H9 (cell line): ENCODE data around the gene COL4A2. TPM values are rescaled to one million over a fixed set of nuclear protein-coding genes. Genes with fewer than 3 reads are reported as not detected.
A peak's percentile ranks its signal among the peaks of the same experiment; 100 is the strongest.

Source experiments
- DNase-seq: peaks from one replicate; pipeline ENCODE4 v3.0.0-alpha.2; 2017
- H2AFZ ChIP-seq: one replicate; pipeline ENCODE4 v1.6.1; 2013; ENCODE audit warnings: mild to moderate bottlenecking, low read length, control low read depth, moderate library complexity
- H2AK5ac ChIP-seq: 2 replicates; pipeline ENCODE4 v1.6.1; 2013; ENCODE audit warnings: low read length, control low read depth, mixed read lengths; ENCODE audit not compliant: insufficient read length
- H2BK120ac ChIP-seq: one replicate; pipeline ENCODE4 v1.6.1; 2013; ENCODE audit warnings: low read depth, mild to moderate bottlenecking, low read length, control low read depth, inconsistent platforms; ENCODE audit not compliant: poor library complexity, severe bottlenecking
- H2BK12ac ChIP-seq: 2 replicates; pipeline ENCODE4 v1.6.1; 2013; ENCODE audit warnings: low read length, control low read depth, mixed read lengths, low read depth; ENCODE audit not compliant: insufficient read length
- H2BK15ac ChIP-seq: 2 replicates; pipeline ENCODE4 v1.6.1; 2013; ENCODE audit warnings: low read depth, low read length, control low read depth
- H2BK20ac ChIP-seq: one replicate; pipeline ENCODE4 v1.6.1; 2013; ENCODE audit warnings: low read depth, mild to moderate bottlenecking, low read length, control low read depth, inconsistent platforms; ENCODE audit not compliant: poor library complexity, severe bottlenecking
- H2BK5ac ChIP-seq: 2 replicates; pipeline ENCODE4 v1.6.1; 2013; ENCODE audit warnings: low read length, control low read depth, mixed read lengths; ENCODE audit not compliant: insufficient read length
- H3K14ac ChIP-seq: 2 replicates; pipeline ENCODE4 v1.6.1; 2013; ENCODE audit warnings: low read length, control low read depth; ENCODE audit not compliant: insufficient read depth
- H3K18ac ChIP-seq: 2 replicates; pipeline ENCODE4 v1.6.1; 2013; ENCODE audit warnings: low read depth, mild to moderate bottlenecking, mixed read lengths, low read length, control low read depth; ENCODE audit not compliant: insufficient read length
- H3K23ac ChIP-seq: 2 replicates; pipeline ENCODE4 v1.6.1; 2013; ENCODE audit warnings: low read length, control low read depth, mixed read lengths, low read depth; ENCODE audit not compliant: insufficient read length
- H3K23me2 ChIP-seq: 2 replicates; pipeline ENCODE4 v1.6.1; 2013; ENCODE audit warnings: low read depth, mild to moderate bottlenecking, mixed read lengths, low read length, control low read depth; ENCODE audit not compliant: insufficient read length, poor library complexity, severe bottlenecking
- H3K27ac ChIP-seq: 2 replicates; pipeline ENCODE4 v1.5.1; 2013; ENCODE audit warnings: low read length, control low read depth, mixed read lengths, low read depth; ENCODE audit not compliant: insufficient read length
- H3K27me3 ChIP-seq: 2 replicates; pipeline ENCODE4 v1.6.1; 2013; ENCODE audit warnings: low read length, control low read depth, inconsistent platforms; ENCODE audit not compliant: insufficient read depth
- H3K4ac ChIP-seq: 2 replicates; pipeline ENCODE4 v1.6.1; 2013; ENCODE audit warnings: low read depth, mild to moderate bottlenecking, control low read depth, inconsistent platforms, low read length, moderate library complexity
- H3K4me1 ChIP-seq: 2 replicates; pipeline ENCODE4 v1.6.1; 2013; ENCODE audit warnings: low read length, control low read depth, inconsistent platforms; ENCODE audit not compliant: insufficient read depth
- H3K4me2 ChIP-seq: 2 replicates; pipeline ENCODE4 v1.6.1; 2013; ENCODE audit warnings: low read length, control low read depth, mixed read lengths; ENCODE audit not compliant: insufficient read length, insufficient read depth
- H3K56ac ChIP-seq: 2 replicates; pipeline ENCODE4 v1.6.1; 2013; ENCODE audit warnings: low read depth, mild to moderate bottlenecking, mixed read lengths, low read length, control low read depth; ENCODE audit not compliant: insufficient read length
- H3K79me1 ChIP-seq: 2 replicates; pipeline ENCODE4 v1.6.1; 2013; ENCODE audit warnings: low read depth, mild to moderate bottlenecking, moderate library complexity, low read length, control low read depth, inconsistent platforms; ENCODE audit not compliant: insufficient read depth, poor library complexity, severe bottlenecking
- H3K79me2 ChIP-seq: 2 replicates; pipeline ENCODE4 v1.6.1; 2013; ENCODE audit warnings: low read length, control low read depth, inconsistent platforms; ENCODE audit not compliant: insufficient read depth
- H3K9ac ChIP-seq: 2 replicates; pipeline ENCODE4 v1.6.1; 2013; ENCODE audit warnings: low read length, control low read depth, mixed read lengths; ENCODE audit not compliant: insufficient read length; ENCODE audit errors: extremely low read depth
- H3K9me3 ChIP-seq: one replicate; pipeline ENCODE4 v1.6.1; 2013; ENCODE audit warnings: low read depth, low read length, inconsistent platforms; ENCODE audit not compliant: control insufficient read depth
- H3T11ph ChIP-seq: one replicate; pipeline ENCODE4 v1.6.1; 2013; ENCODE audit warnings: mild to moderate bottlenecking, low read length, control low read depth, inconsistent platforms
- H4K20me1 ChIP-seq: one replicate; pipeline ENCODE4 v1.6.1; 2013; ENCODE audit not compliant: control insufficient read depth, insufficient read length, insufficient read depth
- H4K5ac ChIP-seq: 2 replicates; pipeline ENCODE4 v1.6.1; 2013; ENCODE audit warnings: low read depth, mild to moderate bottlenecking, mixed read lengths, low read length, control low read depth; ENCODE audit not compliant: insufficient read length
- H4K8ac ChIP-seq: replicated peaks from 2 replicates; pipeline ENCODE4 v1.6.1; 2013; ENCODE audit warnings: low read length, control low read depth, mixed read lengths, low read depth; ENCODE audit not compliant: insufficient read length
- H4K91ac ChIP-seq: 2 replicates; pipeline ENCODE4 v1.6.1; 2013; ENCODE audit warnings: low read depth, mild to moderate bottlenecking, moderate library complexity, mixed read lengths, low read length, control low read depth; ENCODE audit not compliant: insufficient read length
- H3K27ac Mint-ChIP-seq, 3 experiments: 2 replicates in 2 of 3; 3 replicates in 1 of 3; pipeline ENCODE4 v1.8.0; 2020 to 2021; ENCODE audit warnings: mixed read lengths in 3 of 3, mild to moderate bottlenecking in 1 of 3, moderate library complexity in 1 of 3
- H3K27me3 Mint-ChIP-seq: 2 replicates; pipeline ENCODE4 v1.8.0; 2021; ENCODE audit warnings: low read depth, mild to moderate bottlenecking, moderate library complexity, mixed read lengths
- H3K36me3 Mint-ChIP-seq, 3 experiments: 2 replicates in 2 of 3; 3 replicates in 1 of 3; pipeline ENCODE4 v1.8.0; 2020 to 2021; ENCODE audit warnings: low read depth in 3 of 3, mixed read lengths in 3 of 3; ENCODE audit not compliant: insufficient read depth in 1 of 3
- H3K4me1 Mint-ChIP-seq, 2 experiments: 2 replicates each; pipeline ENCODE4 v1.8.0; 2020; ENCODE audit warnings: mixed read lengths in 2 of 2
- H3K4me3 Mint-ChIP-seq, 2 experiments: 2 replicates in 1 of 2; 3 replicates in 1 of 2; pipeline ENCODE4 v1.8.0; 2020 to 2021; ENCODE audit warnings: mild to moderate bottlenecking in 2 of 2, mixed read lengths in 2 of 2, moderate library complexity in 1 of 2
- H3K9me3 Mint-ChIP-seq, 2 experiments: 2 replicates in 1 of 2; 3 replicates in 1 of 2; pipeline ENCODE4 v1.8.0; 2020; ENCODE audit warnings: mild to moderate bottlenecking in 2 of 2, mixed read lengths in 2 of 2, moderate library complexity in 1 of 2
- WGBS: extraction: QIAGEN DNeasy Blood & Tissue Kit; methylation state at CpG from one replicate; pipeline ENCODE4 v1.1.7; 2013; ENCODE audit warnings: missing lambda C conversion rate, low lambda C conversion rate, mixed read lengths; ENCODE audit not compliant: insufficient read length; ENCODE audit errors: extremely low coverage; 5-methylcytosine and 5-hydroxymethylcytosine counted together
- total RNA-seq: library from RNA; stranded (reverse); gene quantifications from 2 replicates; pipeline ENCODE4 v1.2.1, GENCODE V29; 2021
- TF ChIP-seq, protein P1 (sequence below): fragments of 200-600 bp; sonication (generic); conservative IDR thresholded peaks from 3 replicates; pipeline ENCODE4 v1.8.0; 2021; ENCODE audit warnings: antibody characterized with exemption, mild to moderate bottlenecking

Gene COL4A2
- total RNA-seq, 1 experiment from 2014 or later: 76.5 TPM

- no peak overlapping the region for H3K18ac ChIP-seq
- no peak overlapping the region for H3K9ac ChIP-seq
- no peaks in the 10 kb centered on the region for H3K79me1 ChIP-seq
- no peak overlapping the region for H3K4me3 Mint-ChIP-seq
- no peak for DNase-seq
- no peaks in the 10 kb centered on the region for H3K27me3 ChIP-seq
- peaks cover 4% of the 10 kb centered on the region for H3K23me2 ChIP-seq
- H3K36me3 Mint-ChIP-seq: peaks cover 8 to 15% (median 10%) of the 10 kb centered on the region in 3 experiments
- no peak overlapping the region for H4K8ac ChIP-seq
- no peaks in the 10 kb centered on the region for H4K20me1 ChIP-seq
- peaks cover 5% of the 10 kb centered on the region; the same call in 1 of the 2 replicates for H3K4me1 ChIP-seq
- peaks cover 10% of the 10 kb centered on the region; the same call in 1 of the 2 replicates for H3K79me2 ChIP-seq
- H2BK120ac ChIP-seq: no peak overlapping the region
- H2AK5ac ChIP-seq: no peak overlapping the region
- no peak overlapping the region for H2BK5ac ChIP-seq
- H3K9me3 ChIP-seq: no peaks in the 10 kb centered on the region
- peaks cover 18 to 32% of the 10 kb centered on the region in 2 experiments for H3K4me1 Mint-ChIP-seq
- no peak overlapping the region for H4K91ac ChIP-seq
- no peak overlapping the region for H3K4ac ChIP-seq
- H3T11ph ChIP-seq: no peak overlapping the region
- H4K5ac ChIP-seq: no peak overlapping the region
- no CpG with 5 or more reads among the region's 16 CpGs for whole genome bisulfite sequencing
- H3K4me2 ChIP-seq: no peak overlapping the region
- H2BK12ac ChIP-seq: no peak overlapping the region
- no peak overlapping the region for H2BK15ac ChIP-seq
- H3K9me3 Mint-ChIP-seq: peaks cover 3 to 6% of the 10 kb centered on the region in 2 experiments; a peak in 1 of 5 replicates
- no peak overlapping the region for H3K27ac ChIP-seq
- no peak overlapping the region for H3K23ac ChIP-seq
- no peaks in the 10 kb centered on the region for H3K27me3 Mint-ChIP-seq
- H3K27ac Mint-ChIP-seq: peak overlapping the region in 1 of 3 experiments; percentile 13; a peak in 1 of 7 replicates
- H3K14ac ChIP-seq: no peak overlapping the region
- no peak overlapping the region for H2BK20ac ChIP-seq
- TF ChIP-seq, protein P1, sequence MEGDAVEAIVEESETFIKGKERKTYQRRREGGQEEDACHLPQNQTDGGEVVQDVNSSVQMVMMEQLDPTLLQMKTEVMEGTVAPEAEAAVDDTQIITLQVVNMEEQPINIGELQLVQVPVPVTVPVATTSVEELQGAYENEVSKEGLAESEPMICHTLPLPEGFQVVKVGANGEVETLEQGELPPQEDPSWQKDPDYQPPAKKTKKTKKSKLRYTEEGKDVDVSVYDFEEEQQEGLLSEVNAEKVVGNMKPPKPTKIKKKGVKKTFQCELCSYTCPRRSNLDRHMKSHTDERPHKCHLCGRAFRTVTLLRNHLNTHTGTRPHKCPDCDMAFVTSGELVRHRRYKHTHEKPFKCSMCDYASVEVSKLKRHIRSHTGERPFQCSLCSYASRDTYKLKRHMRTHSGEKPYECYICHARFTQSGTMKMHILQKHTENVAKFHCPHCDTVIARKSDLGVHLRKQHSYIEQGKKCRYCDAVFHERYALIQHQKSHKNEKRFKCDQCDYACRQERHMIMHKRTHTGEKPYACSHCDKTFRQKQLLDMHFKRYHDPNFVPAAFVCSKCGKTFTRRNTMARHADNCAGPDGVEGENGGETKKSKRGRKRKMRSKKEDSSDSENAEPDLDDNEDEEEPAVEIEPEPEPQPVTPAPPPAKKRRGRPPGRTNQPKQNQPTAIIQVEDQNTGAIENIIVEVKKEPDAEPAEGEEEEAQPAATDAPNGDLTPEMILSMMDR: no peak
- H3K56ac ChIP-seq: no peak overlapping the region
- H2AFZ ChIP-seq: no peak overlapping the region
Measured at GRCh38 chr13:110554946-110555345, 247.9 kb downstream of the COL4A2 start.
